HG03064 (cell line): Measurements from ENCODE around the gene WDFY2.
A peak's percentile ranks its signal among the peaks of the same experiment; 100 is the strongest.
"Not testable (repeated sequence)": the region's sequence is repeated elsewhere in the genome, so short reads cannot be mapped to it uniquely, and the experiment has no call there.

ENCODE experiments used
- ATAC-seq: cut with Tn5 transposase; IDR thresholded peaks from one replicate; pipeline ENCODE4 v1.9.1; 2021; ENCODE audit warnings: low read depth; ENCODE audit not compliant: unreplicated experiment

WDFY2 gene

DNA sequence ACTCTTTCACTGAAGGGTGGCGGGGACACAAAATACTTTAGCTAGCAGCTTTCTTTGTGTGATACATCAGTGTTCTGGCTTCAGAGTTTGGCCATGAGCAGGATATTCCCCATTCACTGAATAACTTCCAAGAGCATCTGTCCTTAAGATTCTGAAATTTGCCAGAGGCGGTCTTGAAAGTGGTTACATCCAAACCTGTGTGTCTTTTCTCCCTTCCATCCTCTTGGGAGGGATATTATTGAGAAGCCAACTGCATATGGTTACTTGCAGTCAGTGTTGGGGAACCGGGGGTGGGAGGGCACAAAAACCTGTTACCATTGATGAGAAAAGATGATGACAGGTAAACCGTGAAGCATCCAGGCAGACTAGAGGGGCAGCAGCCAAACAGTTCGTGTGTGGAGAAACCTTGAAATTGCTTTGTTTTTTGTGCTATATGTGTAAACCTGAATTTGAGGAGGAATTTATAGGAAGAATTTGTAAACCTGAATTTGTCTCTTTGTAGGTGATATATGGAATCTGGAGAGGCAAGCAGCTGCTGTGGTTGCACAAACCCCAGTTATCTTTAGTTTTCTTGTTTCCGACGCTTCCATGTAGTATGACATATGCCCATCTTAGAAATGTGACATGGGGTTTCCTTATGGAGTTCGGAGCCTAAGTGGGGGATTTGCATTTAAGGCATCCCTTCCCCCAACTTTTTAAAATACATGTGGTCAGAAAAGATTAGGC lies 104.8 kb downstream of the WDFY2 start:
- ATAC-seq, result peak; percentile 23

DNA sequence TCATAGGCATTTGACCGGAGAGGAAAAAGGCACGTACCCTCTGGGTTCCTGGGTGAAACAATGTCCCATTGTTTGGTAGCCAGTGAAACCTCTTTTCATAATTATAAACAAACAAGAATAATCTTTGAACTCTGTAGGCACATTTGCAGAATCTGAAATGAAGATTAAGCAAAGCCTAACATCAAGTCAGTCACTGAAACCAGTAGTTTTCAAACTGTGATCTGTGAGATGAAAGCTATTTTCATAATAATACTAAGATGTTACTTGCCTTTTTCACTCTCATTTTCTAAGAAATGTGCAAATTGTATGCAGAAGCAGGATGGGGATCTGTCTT lies 105.4 kb downstream of the WDFY2 start:
- ATAC-seq, result peak; percentile 76

DNA sequence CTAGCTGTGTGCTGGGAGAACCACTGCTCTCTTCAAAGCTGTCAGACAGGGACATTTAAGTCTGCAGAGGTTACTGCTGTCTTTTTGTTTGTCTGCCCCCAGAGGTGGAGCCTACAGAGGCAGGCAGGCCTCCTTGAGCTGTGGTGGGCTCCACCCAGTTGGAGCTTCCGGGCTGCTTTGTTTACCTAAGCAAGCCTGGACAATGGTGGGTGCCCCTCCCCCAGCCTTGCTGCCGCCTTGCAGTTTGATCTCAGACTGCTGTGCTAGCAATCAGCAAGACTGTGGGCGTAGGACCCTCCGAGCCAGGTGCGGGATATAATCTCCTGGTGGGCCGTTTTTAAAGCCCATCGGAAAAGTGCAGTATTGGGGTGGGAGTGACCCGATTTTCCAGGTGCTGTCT lies 111.4 kb downstream of the WDFY2 start:
- not testable (repeated sequence) for ATAC-seq

DNA sequence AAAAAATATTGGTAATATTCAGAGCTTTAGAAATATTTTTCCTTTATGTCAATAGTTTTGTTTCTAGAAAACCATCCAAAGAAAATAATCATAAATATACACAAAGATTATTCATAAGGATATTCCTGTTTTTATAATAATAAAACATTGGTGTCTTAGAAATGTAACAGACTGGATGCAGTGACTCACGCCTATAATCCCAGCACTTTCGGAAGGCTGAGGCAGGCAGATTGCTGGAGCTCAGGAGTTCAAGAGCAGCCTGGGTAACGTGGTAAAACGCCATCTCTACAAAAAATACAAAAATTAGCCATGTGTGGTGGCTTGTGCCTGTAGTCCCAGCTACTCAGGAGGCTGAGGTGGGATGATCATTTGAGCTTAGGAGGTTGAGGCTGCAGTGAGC lies 112.9 kb downstream of the WDFY2 start:
- ATAC-seq, result no peak

DNA sequence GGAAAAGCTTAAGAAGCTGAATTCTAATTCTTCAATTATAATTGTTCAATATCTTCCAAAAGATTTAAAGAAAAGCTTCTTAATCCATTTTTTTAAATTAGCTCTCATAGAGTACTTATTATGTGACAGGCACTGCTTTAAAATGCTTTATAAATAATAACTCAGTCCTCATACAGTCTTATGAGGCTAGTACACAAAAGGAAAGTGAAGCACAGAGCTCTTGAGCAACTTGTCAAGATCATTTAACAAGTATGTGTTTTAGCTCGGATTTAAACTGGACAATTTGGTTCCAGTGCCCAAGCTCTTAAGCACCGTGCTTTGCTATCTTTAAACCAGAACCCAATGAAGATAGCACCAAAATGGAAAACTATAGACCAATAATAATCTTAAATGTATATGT lies 113.6 kb downstream of the WDFY2 start:
- ATAC-seq, result no peak

DNA sequence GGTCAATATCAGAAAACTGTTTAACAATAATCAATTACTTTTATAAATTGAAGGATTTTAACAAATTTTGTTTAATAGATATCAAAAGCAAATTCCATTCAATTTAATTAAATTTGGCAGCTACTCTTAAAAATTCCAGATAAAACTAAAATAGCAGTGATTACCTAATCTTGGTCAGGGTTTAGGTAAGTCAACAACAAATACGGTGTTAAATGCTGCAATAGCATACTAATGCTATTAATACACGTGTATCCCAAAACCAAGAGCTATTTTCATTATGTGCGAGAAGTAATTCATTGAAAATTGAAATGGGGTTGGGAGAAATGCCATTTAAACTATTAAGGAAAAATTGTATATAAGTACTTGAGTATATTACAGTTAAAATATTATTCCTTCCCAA lies 114.1 kb downstream of the WDFY2 start:
- ATAC-seq, result no peak

DNA sequence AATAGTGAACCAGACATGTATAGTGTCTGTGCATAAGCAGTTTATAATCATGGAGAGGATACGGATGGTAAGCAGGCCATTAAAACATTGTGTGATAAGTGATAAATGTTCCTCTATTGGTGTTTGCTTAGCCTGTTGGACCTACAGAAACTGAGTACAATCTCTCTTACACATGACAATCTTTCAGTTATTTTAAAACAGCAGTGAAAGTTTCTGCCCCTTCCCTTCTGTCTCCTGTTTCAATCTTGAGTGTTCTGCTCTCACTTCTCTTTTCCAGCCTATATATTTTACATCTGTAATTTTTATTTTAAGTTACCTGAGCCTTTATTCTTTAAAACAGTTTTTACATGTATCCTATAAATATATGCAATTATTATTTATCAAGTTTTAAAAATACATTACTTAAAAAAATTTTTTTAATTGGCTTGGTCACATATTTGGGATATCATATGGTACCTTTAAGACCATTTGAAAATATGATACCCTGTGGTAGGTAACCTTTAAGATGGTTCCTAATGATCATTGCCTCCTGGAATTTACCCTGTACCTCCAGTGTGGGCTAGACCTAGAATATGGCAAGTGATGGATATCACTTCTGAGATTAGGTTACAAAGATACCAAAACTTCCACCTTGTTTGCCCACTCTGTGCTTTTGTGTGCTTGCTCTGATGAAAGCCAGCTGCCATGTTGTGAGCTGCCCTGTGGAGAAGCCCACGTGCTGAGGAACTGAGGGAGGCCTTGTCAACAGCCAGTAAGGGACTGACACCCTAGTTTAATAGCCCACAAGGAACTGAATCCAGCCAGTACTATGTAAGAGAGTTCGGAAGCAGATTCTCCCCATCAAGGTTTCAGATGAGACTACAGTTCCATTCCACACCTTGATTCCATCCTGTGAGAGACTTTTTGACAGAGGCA lies 120.4 kb downstream of the WDFY2 start:
- peak; percentile 89 for ATAC-seq

DNA sequence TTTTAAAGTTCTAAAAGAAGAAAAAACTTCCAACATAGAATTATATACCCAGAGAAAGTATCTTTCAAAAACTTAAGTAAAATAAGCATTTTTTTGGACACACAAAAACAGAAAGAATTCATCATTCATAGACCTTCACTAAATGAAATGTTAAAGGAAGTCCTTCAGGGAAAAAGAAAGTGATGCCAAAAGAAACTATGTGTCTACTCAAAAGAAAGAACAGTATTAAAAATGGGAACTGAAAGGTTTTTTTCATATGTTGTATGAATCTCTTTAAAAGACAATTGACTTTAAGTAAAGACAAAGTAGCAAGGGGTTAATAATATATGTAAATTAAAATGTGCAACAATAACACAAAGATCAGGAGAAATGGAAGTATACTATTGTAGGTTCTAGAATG lies 123.2 kb downstream of the WDFY2 start:
- no peak for ATAC-seq

DNA sequence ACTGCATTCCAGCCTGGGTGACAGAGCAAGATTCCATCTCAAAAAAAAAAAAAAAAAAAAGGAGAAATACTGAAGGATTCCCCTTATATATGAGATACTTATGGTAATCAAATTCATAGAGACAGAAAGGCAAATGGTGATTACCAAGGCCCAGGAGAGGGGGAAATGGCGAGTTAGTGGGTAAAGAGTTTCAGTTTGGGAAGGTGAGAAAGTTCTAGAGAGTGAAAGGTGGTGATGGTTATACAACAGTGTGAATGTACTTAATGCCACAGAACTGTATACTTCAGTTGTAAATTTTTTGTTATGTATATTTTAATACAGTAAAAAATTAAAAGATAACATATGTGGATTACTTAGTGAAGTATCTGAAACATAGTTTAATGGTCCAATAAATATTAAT lies 129.5 kb downstream of the WDFY2 start:
- no peak for ATAC-seq

DNA sequence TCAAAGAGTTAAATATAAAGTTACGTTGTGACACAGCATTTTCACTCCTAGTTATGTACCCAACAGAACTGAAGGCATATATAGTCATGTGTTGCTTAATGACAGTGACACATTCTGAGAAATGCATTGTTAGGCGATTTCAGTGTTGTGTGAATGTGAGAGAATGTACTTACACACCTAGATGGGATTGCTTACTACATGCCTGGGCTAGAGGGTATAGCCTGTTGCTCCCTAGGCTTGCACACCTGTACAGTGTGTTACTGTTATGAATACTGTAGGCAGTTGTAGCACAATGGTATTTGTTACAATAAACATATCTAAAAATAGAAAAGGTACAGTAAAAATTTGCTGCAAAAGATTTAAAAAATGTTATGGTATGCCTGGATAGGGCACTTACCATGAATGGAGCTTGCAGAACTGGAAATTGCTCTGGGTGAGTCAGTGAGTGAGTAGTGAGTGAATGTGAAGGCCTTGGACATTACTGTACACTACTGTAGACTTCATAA lies 130.5 kb downstream of the WDFY2 start:
- ATAC-seq, result peak; percentile 82

DNA sequence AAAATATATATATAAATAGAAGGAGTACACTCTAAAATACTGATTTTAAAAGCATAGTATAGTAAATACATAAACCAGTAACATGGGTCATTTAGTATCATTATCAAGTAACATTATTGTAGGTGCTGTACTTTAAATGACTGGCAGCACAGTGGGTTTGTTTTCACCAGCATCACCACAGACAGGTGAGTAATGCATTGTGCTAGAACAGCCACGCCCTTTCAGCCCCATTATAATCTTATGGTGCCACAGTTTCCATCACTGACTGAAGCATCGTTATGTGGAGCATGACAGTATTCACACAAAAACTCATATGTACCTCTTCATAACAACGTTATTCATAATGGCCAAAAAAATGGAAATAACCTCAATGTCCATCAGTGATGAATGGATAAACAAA lies 131.4 kb downstream of the WDFY2 start:
- ATAC-seq, result no peak

DNA sequence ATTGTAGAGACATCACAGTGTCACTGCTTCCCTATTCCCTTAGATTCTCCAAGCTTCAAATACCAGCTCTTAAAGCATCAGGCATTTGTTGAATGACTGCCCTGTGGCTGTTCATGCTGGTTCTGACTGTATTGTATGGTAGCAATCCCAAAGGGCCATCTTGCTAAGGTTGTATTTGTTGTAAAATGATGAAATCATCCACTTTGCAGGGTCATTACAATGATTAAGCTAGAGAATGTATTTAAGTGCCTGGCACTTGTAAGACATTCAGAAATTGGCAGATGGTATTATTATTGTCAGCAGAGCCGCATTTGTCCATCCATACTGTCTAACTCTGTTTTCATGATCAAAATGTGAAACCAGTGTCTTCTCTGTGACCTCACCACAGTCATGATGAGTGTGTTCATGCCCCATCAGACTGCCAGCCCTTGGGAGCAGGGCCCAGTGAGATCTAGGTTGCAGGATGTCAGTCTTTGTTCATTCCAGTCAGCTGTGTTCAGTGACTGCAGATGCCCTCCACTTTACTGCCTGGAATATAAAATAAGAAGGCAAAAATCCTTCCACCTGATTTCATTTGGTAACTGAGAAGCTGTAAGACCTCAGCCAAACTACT lies 133.6 kb downstream of the WDFY2 start:
- ATAC-seq, result no peak

DNA sequence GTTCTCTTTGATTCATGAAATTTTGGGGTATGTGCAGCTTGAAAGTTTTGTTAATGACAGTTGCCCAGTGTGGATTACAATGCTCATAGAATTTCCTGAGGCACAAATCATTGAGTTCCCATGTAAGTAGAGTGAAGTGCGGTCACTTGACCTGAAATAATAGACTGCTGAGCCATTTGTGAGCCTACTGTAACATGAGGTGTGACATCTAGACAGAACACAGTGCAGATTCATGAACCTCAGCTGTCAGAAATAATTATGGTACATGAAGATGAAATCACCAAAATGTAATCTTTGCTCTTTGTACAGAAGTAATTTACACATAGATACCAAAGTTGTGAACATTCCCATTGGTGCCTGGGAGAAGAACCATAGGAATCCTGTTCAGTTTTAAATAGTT lies 135.1 kb downstream of the WDFY2 start:
- ATAC-seq, result no peak

DNA sequence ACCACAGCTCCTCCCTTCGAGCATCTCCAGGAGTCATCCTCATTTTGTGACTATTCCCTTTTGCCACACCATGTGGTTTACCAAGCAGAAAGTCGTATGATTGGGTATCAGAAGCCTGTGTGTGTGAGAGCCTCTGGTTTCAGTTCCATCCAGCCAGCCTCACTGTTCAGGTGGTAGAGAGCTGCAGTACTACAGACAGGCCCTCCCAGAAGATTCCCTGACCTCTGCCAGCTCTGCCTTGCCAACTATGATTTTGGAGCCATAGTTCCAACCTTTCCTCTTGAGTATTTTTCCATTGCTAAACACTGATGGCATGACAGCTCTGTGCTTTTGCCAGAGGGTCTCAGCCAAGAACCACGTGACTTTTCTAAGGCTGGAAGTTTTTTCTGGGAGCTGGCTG lies 137.2 kb downstream of the WDFY2 start:
- peak; percentile 91 for ATAC-seq

DNA sequence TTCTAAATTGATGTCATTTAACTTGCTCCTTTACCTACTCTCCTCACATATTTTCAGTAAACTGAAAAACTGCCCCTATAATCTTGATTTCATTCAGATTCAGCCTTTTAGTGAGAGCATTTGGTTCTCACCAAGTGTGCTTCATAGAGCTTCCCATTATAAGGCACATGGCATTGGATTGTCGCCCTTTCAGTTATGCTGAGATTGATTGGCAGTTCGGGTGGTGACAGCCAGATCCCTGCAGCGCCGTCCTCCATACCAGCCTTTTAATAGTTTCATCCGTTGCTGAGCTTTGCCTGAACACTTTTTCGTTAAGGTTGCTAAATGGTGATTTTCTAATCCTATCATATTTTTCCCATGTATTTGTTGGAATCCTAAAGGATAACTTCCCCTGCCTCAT lies 139.3 kb downstream of the WDFY2 start:
- ATAC-seq, result no peak

DNA sequence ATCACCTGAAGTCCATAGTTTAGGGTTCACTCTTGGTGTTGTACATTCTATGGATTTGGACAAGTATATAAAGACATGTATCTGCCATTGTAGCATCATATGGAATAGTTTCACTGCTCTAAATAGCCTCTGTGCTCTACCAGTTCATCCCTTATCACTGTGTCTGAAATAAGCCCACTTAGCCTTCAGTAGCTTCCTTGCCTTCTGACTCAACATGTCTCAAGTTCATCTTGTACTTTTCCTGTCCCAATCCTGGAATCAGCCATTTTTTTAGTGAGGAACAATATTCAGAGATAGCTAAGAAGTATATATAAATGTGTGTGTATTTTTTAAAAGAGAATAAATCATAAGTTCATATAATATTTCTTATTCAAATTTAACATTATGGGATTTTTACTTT lies 140.5 kb downstream of the WDFY2 start:
- no peak for ATAC-seq

DNA sequence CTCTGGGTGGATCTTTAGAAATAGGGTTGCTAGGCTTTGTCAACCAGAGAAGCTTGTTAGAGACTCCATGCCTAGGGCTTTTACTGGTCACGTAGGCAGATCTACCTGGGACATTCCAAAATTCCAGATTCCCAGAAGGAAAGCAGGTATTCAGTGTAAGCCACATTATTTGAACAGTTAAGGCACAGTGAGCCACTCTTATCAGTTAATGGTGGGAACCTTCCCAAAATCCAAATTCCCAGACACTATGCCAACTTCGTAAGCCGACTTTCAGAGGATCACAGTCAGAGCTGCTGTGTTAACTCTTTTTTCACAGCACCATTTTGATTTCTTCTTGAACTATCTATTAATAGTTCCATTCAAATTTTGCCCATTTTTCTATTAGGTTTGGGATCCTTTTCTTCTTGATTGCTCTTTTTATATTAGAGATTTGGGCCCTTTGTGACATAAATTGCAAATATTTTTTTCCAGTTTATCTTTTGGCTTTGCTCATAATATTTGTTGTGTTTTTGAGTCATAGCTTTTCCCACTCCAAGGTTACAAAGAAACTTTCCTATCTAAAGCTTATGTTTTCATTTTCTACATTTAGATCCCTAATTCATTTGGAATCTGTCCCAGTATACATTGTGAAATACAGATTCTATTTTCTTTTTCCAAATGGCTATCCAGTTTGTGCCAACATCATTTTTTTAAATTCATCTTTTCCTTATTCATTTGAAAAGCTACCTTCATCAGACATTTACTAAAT lies 142.4 kb downstream of the WDFY2 start:
- no peak for ATAC-seq

DNA sequence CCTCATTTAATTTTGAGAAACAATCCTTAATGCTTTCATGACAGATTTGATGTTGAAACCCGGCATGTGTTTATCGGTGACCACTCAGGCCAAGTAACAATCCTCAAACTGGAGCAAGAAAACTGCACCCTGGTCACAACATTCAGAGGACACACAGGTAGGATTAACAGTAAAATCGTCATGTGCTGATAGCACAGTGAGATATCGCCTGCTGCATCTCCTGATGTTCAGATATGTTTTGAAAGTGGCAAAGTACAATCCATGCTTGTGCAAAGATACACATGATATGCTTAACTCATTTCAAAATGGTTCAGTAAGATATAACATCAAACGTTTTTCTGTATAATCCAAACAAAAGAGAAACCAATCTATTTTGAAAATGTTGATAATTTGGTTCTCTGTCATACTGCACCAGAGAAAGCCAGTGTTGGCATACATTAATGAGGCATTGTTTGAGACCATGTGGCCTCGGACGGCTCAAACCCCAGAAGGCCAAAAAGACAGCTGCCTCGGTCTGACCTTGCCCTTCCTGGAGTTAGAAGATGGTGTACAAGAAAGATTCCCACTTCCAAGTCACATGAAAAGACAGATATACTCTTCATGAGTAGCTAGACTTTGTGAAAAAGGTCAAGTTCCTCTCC lies 143.5 kb downstream of the WDFY2 start:
- no peak for ATAC-seq

DNA sequence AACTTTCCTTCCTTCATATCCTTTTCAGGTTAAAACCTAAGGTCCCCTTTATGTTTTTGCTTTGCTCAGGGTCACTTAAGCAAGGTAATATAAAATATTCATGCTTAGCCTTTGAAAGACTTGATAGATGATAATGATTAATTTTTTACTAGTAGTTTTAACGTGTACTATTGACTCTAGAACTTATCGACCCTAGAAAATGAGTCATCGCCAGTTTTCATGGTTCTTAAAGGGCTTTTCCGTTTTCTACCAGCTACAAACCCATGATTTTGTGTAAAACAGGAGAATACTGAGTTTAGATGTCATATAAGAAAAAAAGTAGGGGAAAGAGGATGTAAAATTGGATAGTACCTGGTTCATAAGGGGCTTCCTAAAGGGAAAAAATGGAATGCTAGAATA lies 144.0 kb downstream of the WDFY2 start:
- no peak for ATAC-seq

DNA sequence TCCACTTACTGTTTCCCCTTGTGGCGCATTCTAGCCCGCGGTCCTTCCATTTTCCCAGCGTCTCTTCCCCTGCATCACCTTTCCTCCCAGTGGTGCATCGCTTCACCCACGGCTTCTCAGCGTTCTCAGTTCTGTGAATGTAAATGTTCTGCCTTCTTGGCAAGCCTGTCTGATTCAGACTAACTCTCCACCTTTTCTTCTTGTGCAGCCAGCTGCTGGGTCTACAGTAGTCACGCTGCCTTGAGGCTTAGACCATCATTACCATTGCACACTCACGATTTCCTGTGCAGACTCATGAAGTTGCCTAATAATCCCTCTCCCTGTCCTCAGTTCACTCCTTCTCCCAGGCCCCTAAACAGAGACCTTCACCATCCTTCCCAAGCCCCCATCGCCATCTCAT lies 144.7 kb downstream of the WDFY2 start:
- no peak for ATAC-seq
